ENCODE data around the gene STH.
"Not testable (repeated sequence)": the region's sequence is repeated elsewhere in the genome, so short reads cannot be mapped to it uniquely, and the experiment has no call there.

STH gene

GRCh38 chr17:45956090-45956489, 43.0 kb upstream of the STH start:
- Histone ChIP-seq H4K20me1 (ENCODE audit: control insufficient read depth, insufficient read depth, low read depth, low read length) (no peaks in the 10 kb centered on the region; the same call in 1 of the 2 replicates), H3K9me2 (replicated peaks; ENCODE audit: control insufficient read depth, low read length) (no peaks in the 10 kb centered on the region), H3K4me1 (ENCODE audit: control insufficient read depth, low read length) (no peaks in the 10 kb centered on the region), H3K36me3 (ENCODE audit: control insufficient read depth, low read length) (no peaks in the 10 kb centered on the region), H3K4me2 (ENCODE audit: low read length) (no peak overlapping the region), H3K79me2 (ENCODE audit: control insufficient read depth, low read length) (no peaks in the 10 kb centered on the region), H3K27ac (ENCODE audit: low read depth, low read length) (no peak overlapping the region), H3F3A (ENCODE audit: control insufficient read depth, insufficient read depth) (no peaks in the 10 kb centered on the region), H3K27me3 (ENCODE audit: control insufficient read depth, low read length) (peaks cover 15% of the 10 kb centered on the region), H3K9me3 (ENCODE audit: control insufficient read depth, insufficient read depth, low read length) (no peaks in the 10 kb centered on the region), H3K4me3 (ENCODE audit: low read length) (no peak overlapping the region)
- TF ChIP-seq EZH2phosphoT487 (IDR thresholded peaks at IDR 0.05; ENCODE audit: borderline replicate concordance, low read length), result no peak
- TF ChIP-seq, protein P1, sequence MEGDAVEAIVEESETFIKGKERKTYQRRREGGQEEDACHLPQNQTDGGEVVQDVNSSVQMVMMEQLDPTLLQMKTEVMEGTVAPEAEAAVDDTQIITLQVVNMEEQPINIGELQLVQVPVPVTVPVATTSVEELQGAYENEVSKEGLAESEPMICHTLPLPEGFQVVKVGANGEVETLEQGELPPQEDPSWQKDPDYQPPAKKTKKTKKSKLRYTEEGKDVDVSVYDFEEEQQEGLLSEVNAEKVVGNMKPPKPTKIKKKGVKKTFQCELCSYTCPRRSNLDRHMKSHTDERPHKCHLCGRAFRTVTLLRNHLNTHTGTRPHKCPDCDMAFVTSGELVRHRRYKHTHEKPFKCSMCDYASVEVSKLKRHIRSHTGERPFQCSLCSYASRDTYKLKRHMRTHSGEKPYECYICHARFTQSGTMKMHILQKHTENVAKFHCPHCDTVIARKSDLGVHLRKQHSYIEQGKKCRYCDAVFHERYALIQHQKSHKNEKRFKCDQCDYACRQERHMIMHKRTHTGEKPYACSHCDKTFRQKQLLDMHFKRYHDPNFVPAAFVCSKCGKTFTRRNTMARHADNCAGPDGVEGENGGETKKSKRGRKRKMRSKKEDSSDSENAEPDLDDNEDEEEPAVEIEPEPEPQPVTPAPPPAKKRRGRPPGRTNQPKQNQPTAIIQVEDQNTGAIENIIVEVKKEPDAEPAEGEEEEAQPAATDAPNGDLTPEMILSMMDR (IDR thresholded peaks at IDR 0.05; ENCODE audit: low read depth, low read length, poor library complexity, severe bottlenecking), result no peak

DNA sequence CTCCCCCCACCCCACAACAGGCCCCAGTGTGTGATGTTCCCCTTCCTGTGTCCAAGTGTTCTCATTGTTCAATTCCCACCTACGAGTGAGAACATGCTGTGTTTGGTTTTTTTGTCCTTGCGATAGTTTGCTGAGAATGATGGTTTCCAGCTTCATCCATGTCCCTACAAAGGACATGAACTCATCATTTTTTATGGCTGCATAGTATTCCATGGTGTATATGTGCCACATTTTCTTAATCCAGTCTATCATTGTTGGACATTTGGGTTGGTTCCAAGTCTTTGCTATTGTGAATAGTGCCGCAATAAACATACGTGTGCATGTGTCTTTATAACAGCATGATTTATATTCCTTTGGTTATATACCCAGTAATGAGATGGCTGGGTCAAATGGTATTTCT, 42.3 kb upstream of the STH start:
- H3K9me3 ChIP-seq (ENCODE audit: control insufficient read depth, insufficient read depth, low read length); H3F3A ChIP-seq (ENCODE audit: control insufficient read depth, insufficient read depth); H3K27me3 ChIP-seq (ENCODE audit: control insufficient read depth, low read length); H3K4me2 ChIP-seq (ENCODE audit: low read length); H3K79me2 ChIP-seq (ENCODE audit: control insufficient read depth, low read length); H3K4me1 ChIP-seq (ENCODE audit: control insufficient read depth, low read length); H4K20me1 ChIP-seq (ENCODE audit: control insufficient read depth, insufficient read depth, low read depth, low read length); H3K4me3 ChIP-seq (ENCODE audit: low read length); H3K9me2 ChIP-seq (replicated peaks; ENCODE audit: control insufficient read depth, low read length); H3K27ac ChIP-seq (ENCODE audit: low read depth, low read length); H3K36me3 ChIP-seq (ENCODE audit: control insufficient read depth, low read length): not testable (repeated sequence)

GRCh38 chr17:45958307-45958706, 40.7 kb upstream of the STH start:
- no peaks in the 10 kb centered on the region for H3F3A ChIP-seq (ENCODE audit: control insufficient read depth, insufficient read depth)
- no peaks in the 10 kb centered on the region for H3K27me3 ChIP-seq (ENCODE audit: control insufficient read depth, low read length)
- no peak overlapping the region for H3K4me3 ChIP-seq (ENCODE audit: low read length)
- no peaks in the 10 kb centered on the region for H3K36me3 ChIP-seq (ENCODE audit: control insufficient read depth, low read length)
- no peaks in the 10 kb centered on the region for H3K79me2 ChIP-seq (ENCODE audit: control insufficient read depth, low read length)
- H4K20me1 ChIP-seq (ENCODE audit: control insufficient read depth, insufficient read depth, low read depth, low read length), result no peaks in the 10 kb centered on the region
- TF ChIP-seq, protein P1 (IDR thresholded peaks at IDR 0.05; ENCODE audit: low read depth, low read length, poor library complexity, severe bottlenecking), result no peak
- no peak for TF ChIP-seq EZH2phosphoT487 (IDR thresholded peaks at IDR 0.05; ENCODE audit: borderline replicate concordance, low read length)
- H3K9me3 ChIP-seq (ENCODE audit: control insufficient read depth, insufficient read depth, low read length), result no peaks in the 10 kb centered on the region
- no peaks in the 10 kb centered on the region for H3K4me1 ChIP-seq (ENCODE audit: control insufficient read depth, low read length)
- no peaks in the 10 kb centered on the region for H3K9me2 ChIP-seq (replicated peaks; ENCODE audit: control insufficient read depth, low read length)
- no peak overlapping the region for H3K4me2 ChIP-seq (ENCODE audit: low read length)
- no peak overlapping the region for H3K27ac ChIP-seq (ENCODE audit: low read depth, low read length)

DNA sequence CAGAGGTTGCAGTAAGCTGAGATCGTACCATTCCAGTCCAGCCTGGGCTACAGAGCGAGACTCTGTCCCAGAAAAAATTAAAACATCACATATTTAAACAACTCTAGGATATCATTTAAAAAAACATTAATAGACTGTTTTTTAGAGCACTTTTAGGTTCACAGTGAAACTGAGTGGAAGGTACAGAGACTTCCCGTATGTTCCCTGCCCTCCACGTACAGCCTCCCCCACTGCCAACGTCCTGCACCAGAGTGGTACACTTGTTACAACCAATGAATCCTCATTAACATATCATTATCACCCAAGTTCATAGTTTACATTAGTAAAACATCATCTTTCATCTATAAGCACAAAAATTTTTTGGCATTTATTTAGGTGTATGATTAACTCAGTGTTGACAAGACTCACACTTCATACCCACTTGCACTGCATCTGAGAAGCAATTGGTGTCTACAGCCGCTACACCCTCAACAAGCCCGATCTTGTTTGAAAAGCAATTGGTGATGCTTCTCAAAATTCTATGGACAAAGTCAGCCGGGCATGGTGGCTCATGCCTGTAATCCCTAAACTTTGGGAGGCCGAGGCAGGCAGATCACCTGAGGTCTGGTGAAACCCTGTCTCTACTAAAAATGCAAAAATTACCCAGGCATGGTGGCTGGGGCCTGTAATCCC, 39.9 kb upstream of the STH start:
- Histone ChIP-seq H3K4me3 (ENCODE audit: low read length) (no peak overlapping the region), H3K9me3 (ENCODE audit: control insufficient read depth, insufficient read depth, low read length) (no peaks in the 10 kb centered on the region), H3K4me2 (ENCODE audit: low read length) (no peak overlapping the region), H3K27ac (ENCODE audit: low read depth, low read length) (no peak overlapping the region), H3K79me2 (ENCODE audit: control insufficient read depth, low read length) (no peaks in the 10 kb centered on the region), H4K20me1 (ENCODE audit: control insufficient read depth, insufficient read depth, low read depth, low read length) (no peaks in the 10 kb centered on the region), H3K36me3 (ENCODE audit: control insufficient read depth, low read length) (no peaks in the 10 kb centered on the region), H3K9me2 (replicated peaks; ENCODE audit: control insufficient read depth, low read length) (no peaks in the 10 kb centered on the region), H3K27me3 (ENCODE audit: control insufficient read depth, low read length) (no peaks in the 10 kb centered on the region), H3F3A (ENCODE audit: control insufficient read depth, insufficient read depth) (no peaks in the 10 kb centered on the region), H3K4me1 (ENCODE audit: control insufficient read depth, low read length) (no peaks in the 10 kb centered on the region)
- TF ChIP-seq, protein P1 (IDR thresholded peaks at IDR 0.05; ENCODE audit: low read depth, low read length, poor library complexity, severe bottlenecking), result no peak
- TF ChIP-seq EZH2phosphoT487 (IDR thresholded peaks at IDR 0.05; ENCODE audit: borderline replicate concordance, low read length), result no peak
